ENCODE results near the gene ELL2. TPM values are rescaled to one million over a fixed set of nuclear protein-coding genes. Genes with fewer than 3 reads are reported as not detected.

Gene ELL2
- polyA plus RNA-seq, 1 of the 3 experiments (the other 2 are of a cell fraction) = 18.4 TPM

DNA sequence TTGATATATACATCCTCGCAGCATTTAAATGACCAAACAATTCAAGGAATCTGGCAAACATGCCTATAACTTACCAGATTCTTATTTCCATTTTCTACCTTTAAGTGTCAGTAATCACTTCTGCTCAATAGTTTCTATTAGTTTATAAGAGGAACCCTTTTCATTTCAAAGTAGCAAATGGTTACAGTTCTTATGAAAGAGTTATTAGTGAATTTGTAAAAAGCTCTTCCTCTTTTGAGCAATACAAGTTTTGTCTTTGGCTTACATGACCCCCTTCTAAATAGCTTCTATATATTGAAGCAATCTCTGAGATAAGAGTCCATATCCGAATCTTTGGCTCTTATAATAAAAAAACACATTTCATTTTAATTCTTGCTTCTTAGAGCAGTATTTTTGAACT, 42.0 kb downstream of the ELL2 start:
- no peak for DNase-seq
- Histone ChIP-seq H3K4me2 (no peak overlapping the region), H3K9me2 (no peaks in the 10 kb centered on the region), H3F3A (replicated peaks; ENCODE audit: insufficient read depth) (peaks cover 12% of the 10 kb centered on the region), H3K79me2 (ENCODE audit: insufficient read depth) (peaks cover 100% of the 10 kb centered on the region), H3K9me3 (no peaks in the 10 kb centered on the region), H3K27me3 (ENCODE audit: insufficient read depth) (no peaks in the 10 kb centered on the region), H4K20me1 (ENCODE audit: insufficient read depth) (peaks cover 44% of the 10 kb centered on the region), H3K36me3 (replicated peaks in 1 of 2; ENCODE audit: control insufficient read depth in 1 of 2, insufficient read depth in 2 of 2, low read length in 1 of 2) (peaks cover 9 to 48% of the 10 kb centered on the region in 2 experiments), H3K4me1 (ENCODE audit: control insufficient read depth in 1 of 2, insufficient read depth in 2 of 2, low read depth in 1 of 2, low read length in 1 of 2) (peaks cover 0 to 4% of the 10 kb centered on the region in 2 experiments; a peak in 1 of 4 replicates), H3K9ac (no peak overlapping the region), H3K4me3 (ENCODE audit: low read depth in 2 of 2, low read length in 1 of 2) (no peak overlapping the region), H3K27ac (ENCODE audit: low read depth in 2 of 2, low read length in 1 of 2) (no peak overlapping the region), H2AFZ (ENCODE audit: low read depth) (no peak overlapping the region)
- no peak for TF ChIP-seq NFIC (IDR thresholded peaks at IDR 0.05; ENCODE audit: borderline replicate concordance)
- TF ChIP-seq GATA2 (CRISPR knock-in tag; IDR thresholded peaks at IDR 0.05) = no peak
- TF ChIP-seq EP300 (IDR thresholded peaks at IDR 0.05; ENCODE audit: borderline replicate concordance in 1 of 2, low read depth in 1 of 2, low read length in 1 of 2) = no peak
- TF ChIP-seq NRF1 (IDR thresholded peaks at IDR 0.05; ENCODE audit: low read depth, low read length) = no peak
- TF ChIP-seq RFX5 (IDR thresholded peaks at IDR 0.05; ENCODE audit: low read length) = no peak
- TF ChIP-seq GABPA (IDR thresholded peaks at IDR 0.05; ENCODE audit: low read depth) = no peak
- TF ChIP-seq FOXJ3 (CRISPR knock-in tag; IDR thresholded peaks at IDR 0.05) = no peak
- TF ChIP-seq EZH2phosphoT487 (IDR thresholded peaks at IDR 0.05; ENCODE audit: borderline replicate concordance, low read depth) = no peak
- no peak for TF ChIP-seq ELF1 (IDR thresholded peaks at IDR 0.05)
- no peak for TF ChIP-seq TCF12 (IDR thresholded peaks at IDR 0.05)
- TF ChIP-seq USF2 (IDR thresholded peaks at IDR 0.05; ENCODE audit: borderline replicate concordance, low read depth, low read length) = no peak
- TF ChIP-seq RCOR1 (IDR thresholded peaks at IDR 0.05; ENCODE audit: low read length) = no peak
- no peak for TF ChIP-seq RAD21 (IDR thresholded peaks at IDR 0.05; ENCODE audit: low read length)
- TF ChIP-seq RXRA (IDR thresholded peaks at IDR 0.05; ENCODE audit: borderline replicate concordance, low read depth) = no peak
- 95% methylated on average over 2 of the region's 2 CpGs for WGBS (ENCODE audit: low lambda C conversion rate)
- ChIA-PET CTCF (interaction anchor here (0.9 to 1.2 kb wide), 3 partner anchors 35 to 416 kb away, joined by 3 read pairs; no protein-coding TSS in a partner anchor), POLR2A (no interaction called here)

DNA sequence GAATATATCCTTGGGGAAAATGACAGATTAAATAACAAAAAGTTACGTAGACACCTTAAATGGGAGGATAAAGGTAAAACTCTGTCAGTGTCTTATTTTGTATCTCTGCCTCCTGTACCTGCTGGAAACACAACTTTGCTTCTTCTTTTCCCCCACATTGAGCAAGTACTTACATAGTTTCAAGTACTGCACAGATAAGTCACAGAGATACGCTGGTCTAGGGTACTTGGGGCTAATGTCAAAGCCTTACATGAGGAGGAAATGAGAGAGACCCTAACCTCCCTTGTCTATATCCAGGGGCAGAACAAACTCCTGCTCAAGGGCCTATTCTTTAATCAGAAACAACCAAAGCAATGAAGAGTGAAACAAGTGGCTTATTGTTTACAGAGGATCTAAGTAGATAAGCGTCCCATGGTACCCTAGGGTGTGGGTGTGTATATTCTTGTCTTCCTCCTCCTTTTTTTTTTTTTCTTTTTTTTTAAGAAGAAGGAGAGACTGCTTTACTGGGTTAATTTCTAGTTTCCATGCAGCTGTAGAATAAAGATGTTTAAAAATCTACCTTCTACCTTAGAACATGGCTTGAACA, 43.1 kb downstream of the ELL2 start:
- no peak overlapping the region for H2AFZ ChIP-seq (ENCODE audit: low read depth)
- peaks cover 36% of the 10 kb centered on the region for H4K20me1 ChIP-seq (ENCODE audit: insufficient read depth)
- peaks cover 12 to 56% of the 10 kb centered on the region in 2 experiments for H3K36me3 ChIP-seq (replicated peaks in 1 of 2; ENCODE audit: control insufficient read depth in 1 of 2, insufficient read depth in 2 of 2, low read length in 1 of 2)
- H3K9me3 ChIP-seq = no peaks in the 10 kb centered on the region
- ChIA-PET CTCF (interaction anchor here (0.6 to 1.2 kb wide), 2 partner anchors 34 to 930 kb away, joined by 3 read pairs; no protein-coding TSS in a partner anchor), POLR2A (no interaction called here)
- no peak for DNase-seq
- no peak overlapping the region for H3K9ac ChIP-seq
- peaks cover 0 to 4% of the 10 kb centered on the region in 2 experiments; a peak in 1 of 4 replicates for H3K4me1 ChIP-seq (ENCODE audit: control insufficient read depth in 1 of 2, insufficient read depth in 2 of 2, low read depth in 1 of 2, low read length in 1 of 2)
- WGBS (ENCODE audit: low lambda C conversion rate) = 94% methylated on average over 3 of the region's 3 CpGs
- H3K4me3 ChIP-seq (ENCODE audit: low read depth in 2 of 2, low read length in 1 of 2) = no peak overlapping the region
- H3K4me2 ChIP-seq = no peak overlapping the region
- no peaks in the 10 kb centered on the region for H3K27me3 ChIP-seq (ENCODE audit: insufficient read depth)
- peaks cover 99% of the 10 kb centered on the region for H3K79me2 ChIP-seq (ENCODE audit: insufficient read depth)
- no peak overlapping the region for H3K27ac ChIP-seq (ENCODE audit: low read depth in 2 of 2, low read length in 1 of 2)
- H3K9me2 ChIP-seq = no peaks in the 10 kb centered on the region
- H3F3A ChIP-seq (replicated peaks; ENCODE audit: insufficient read depth) = peaks cover 12% of the 10 kb centered on the region
- TF ChIP-seq TCF12 (IDR thresholded peaks at IDR 0.05) (no peak), FOSL2 (IDR thresholded peaks at IDR 0.05; ENCODE audit: borderline replicate concordance, low read depth) (no peak), POLR2AphosphoS5 (IDR thresholded peaks at IDR 0.05; ENCODE audit: low read depth, low read length) (no peak), FOXM1 (IDR thresholded peaks at IDR 0.05; ENCODE audit: low read depth) (no peak), SIN3A (IDR thresholded peaks at IDR 0.05; ENCODE audit: borderline replicate concordance, low read depth, low read length) (no peak), TAF1 (IDR thresholded peaks at IDR 0.05; ENCODE audit: borderline replicate concordance, low read depth, low read length) (no peak), RXRA (IDR thresholded peaks at IDR 0.05; ENCODE audit: borderline replicate concordance, low read depth) (no peak), RCOR1 (IDR thresholded peaks at IDR 0.05; ENCODE audit: low read length) (no peak), RFX5 (IDR thresholded peaks at IDR 0.05; ENCODE audit: low read length) (no peak), ELF1 (IDR thresholded peaks at IDR 0.05) (no peak), YY1 (IDR thresholded peaks at IDR 0.05; ENCODE audit: low read depth) (no peak), GATA2 (CRISPR knock-in tag; IDR thresholded peaks at IDR 0.05) (no peak), EZH2phosphoT487 (IDR thresholded peaks at IDR 0.05; ENCODE audit: borderline replicate concordance, low read depth) (no peak)
- TF ChIP-seq, protein P1, sequence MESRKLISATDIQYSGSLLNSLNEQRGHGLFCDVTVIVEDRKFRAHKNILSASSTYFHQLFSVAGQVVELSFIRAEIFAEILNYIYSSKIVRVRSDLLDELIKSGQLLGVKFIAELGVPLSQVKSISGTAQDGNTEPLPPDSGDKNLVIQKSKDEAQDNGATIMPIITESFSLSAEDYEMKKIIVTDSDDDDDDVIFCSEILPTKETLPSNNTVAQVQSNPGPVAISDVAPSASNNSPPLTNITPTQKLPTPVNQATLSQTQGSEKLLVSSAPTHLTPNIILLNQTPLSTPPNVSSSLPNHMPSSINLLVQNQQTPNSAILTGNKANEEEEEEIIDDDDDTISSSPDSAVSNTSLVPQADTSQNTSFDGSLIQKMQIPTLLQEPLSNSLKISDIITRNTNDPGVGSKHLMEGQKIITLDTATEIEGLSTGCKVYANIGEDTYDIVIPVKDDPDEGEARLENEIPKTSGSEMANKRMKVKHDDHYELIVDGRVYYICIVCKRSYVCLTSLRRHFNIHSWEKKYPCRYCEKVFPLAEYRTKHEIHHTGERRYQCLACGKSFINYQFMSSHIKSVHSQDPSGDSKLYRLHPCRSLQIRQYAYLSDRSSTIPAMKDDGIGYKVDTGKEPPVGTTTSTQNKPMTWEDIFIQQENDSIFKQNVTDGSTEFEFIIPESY (IDR thresholded peaks at IDR 0.05; ENCODE audit: borderline replicate concordance, low read depth) = no peak
- TF ChIP-seq, protein P2, sequence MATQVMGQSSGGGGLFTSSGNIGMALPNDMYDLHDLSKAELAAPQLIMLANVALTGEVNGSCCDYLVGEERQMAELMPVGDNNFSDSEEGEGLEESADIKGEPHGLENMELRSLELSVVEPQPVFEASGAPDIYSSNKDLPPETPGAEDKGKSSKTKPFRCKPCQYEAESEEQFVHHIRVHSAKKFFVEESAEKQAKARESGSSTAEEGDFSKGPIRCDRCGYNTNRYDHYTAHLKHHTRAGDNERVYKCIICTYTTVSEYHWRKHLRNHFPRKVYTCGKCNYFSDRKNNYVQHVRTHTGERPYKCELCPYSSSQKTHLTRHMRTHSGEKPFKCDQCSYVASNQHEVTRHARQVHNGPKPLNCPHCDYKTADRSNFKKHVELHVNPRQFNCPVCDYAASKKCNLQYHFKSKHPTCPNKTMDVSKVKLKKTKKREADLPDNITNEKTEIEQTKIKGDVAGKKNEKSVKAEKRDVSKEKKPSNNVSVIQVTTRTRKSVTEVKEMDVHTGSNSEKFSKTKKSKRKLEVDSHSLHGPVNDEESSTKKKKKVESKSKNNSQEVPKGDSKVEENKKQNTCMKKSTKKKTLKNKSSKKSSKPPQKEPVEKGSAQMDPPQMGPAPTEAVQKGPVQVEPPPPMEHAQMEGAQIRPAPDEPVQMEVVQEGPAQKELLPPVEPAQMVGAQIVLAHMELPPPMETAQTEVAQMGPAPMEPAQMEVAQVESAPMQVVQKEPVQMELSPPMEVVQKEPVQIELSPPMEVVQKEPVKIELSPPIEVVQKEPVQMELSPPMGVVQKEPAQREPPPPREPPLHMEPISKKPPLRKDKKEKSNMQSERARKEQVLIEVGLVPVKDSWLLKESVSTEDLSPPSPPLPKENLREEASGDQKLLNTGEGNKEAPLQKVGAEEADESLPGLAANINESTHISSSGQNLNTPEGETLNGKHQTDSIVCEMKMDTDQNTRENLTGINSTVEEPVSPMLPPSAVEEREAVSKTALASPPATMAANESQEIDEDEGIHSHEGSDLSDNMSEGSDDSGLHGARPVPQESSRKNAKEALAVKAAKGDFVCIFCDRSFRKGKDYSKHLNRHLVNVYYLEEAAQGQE (IDR thresholded peaks at IDR 0.05; ENCODE audit: low read depth, low read length) = no peak

Measured in SK-N-SH (cell line).